IMR-90 (cell line): ENCODE results near the gene PRSS53. TPM values are rescaled to one million over a fixed set of nuclear protein-coding genes. Genes with fewer than 3 reads are reported as not detected.

Experiments
- ATAC-seq: fragments of 200-7000 bp; cut with Tn5 transposase; 2 replicates; pipeline ENCODE4 v1.9.1; 2020; ENCODE audit warnings: low read depth, mild to moderate bottlenecking, moderate library complexity
- BruUV-seq: library from RNA; stranded (reverse); fragments of 400-500 nt; replicated peaks from 2 replicates; lab custom pipeline; 2021; lab: Mats Ljungman, UMichigan
- CTCF ChIA-PET: fragments of 300-600 bp; formaldehyde crosslinking; extraction: SDS; loops from one replicate; lab custom pipeline; 2021; ENCODE audit warnings: antibody characterized with exemption; lab: Yijun Ruan, JAX
- POLR2A ChIA-PET: fragments of 300-600 bp; sonication (Branson Sonifier 250); formaldehyde crosslinking; loops from one replicate; lab custom pipeline; 2022; ENCODE audit warnings: antibody characterized with exemption; ENCODE audit not compliant: unreplicated experiment; lab: Charles Lee
- DNase-seq: peaks from one replicate; pipeline ENCODE4 v3.0.0; 2013
- H2AFZ ChIP-seq: replicated peaks from 2 replicates; pipeline ENCODE3; 2013; ENCODE audit warnings: low read length, mild to moderate bottlenecking; ENCODE audit not compliant: poor library complexity
- H2AK5ac ChIP-seq: 2 replicates; pipeline ENCODE4 v1.6.1; 2013; ENCODE audit warnings: low read depth, low read length, inconsistent platforms
- H2AK9ac ChIP-seq: replicated peaks from 2 replicates; pipeline ENCODE3; 2013; ENCODE audit warnings: mild to moderate bottlenecking, low read depth, low read length, moderate library complexity; ENCODE audit not compliant: poor library complexity
- H2BK120ac ChIP-seq: 2 replicates; pipeline ENCODE4 v1.6.1; 2013; ENCODE audit warnings: low read depth, low read length, inconsistent platforms
- H2BK15ac ChIP-seq: 3 replicates; pipeline ENCODE4 v1.6.1; 2013; ENCODE audit warnings: low read depth, low read length, inconsistent platforms
- H2BK20ac ChIP-seq: 2 replicates; pipeline ENCODE4 v1.6.1; 2013; ENCODE audit warnings: low read depth, mild to moderate bottlenecking, inconsistent platforms, low read length, moderate library complexity
- H2BK5ac ChIP-seq: 2 replicates; pipeline ENCODE4 v1.6.1; 2013; ENCODE audit warnings: mild to moderate bottlenecking, low read depth, low read length, inconsistent platforms; ENCODE audit not compliant: poor library complexity, severe bottlenecking
- H3K14ac ChIP-seq: replicated peaks from 2 replicates; pipeline ENCODE4 v1.6.1; 2013; ENCODE audit warnings: low read depth, low read length, inconsistent platforms
- H3K18ac ChIP-seq: 2 replicates; pipeline ENCODE4 v1.6.1; 2013; ENCODE audit warnings: low read depth, low read length, control low read depth
- H3K23ac ChIP-seq: 2 replicates; pipeline ENCODE4 v1.6.1; 2013; ENCODE audit warnings: low read depth, low read length, inconsistent platforms
- H3K27ac ChIP-seq: 2 replicates; pipeline ENCODE4 v1.5.1; 2013; ENCODE audit warnings: mild to moderate bottlenecking, control low read depth, low read length; ENCODE audit not compliant: insufficient read depth
- H3K27me3 ChIP-seq: 2 replicates; pipeline ENCODE4 v1.6.1; 2013; ENCODE audit warnings: low read length; ENCODE audit not compliant: control insufficient read depth, insufficient read depth
- H3K36me3 ChIP-seq: 2 replicates; pipeline ENCODE4 v1.6.1; 2013; ENCODE audit warnings: low read length, mixed read lengths; ENCODE audit not compliant: control insufficient read depth, insufficient read depth
- H3K4ac ChIP-seq: 2 replicates; pipeline ENCODE4 v1.6.1; 2013; ENCODE audit warnings: low read depth, low read length, inconsistent platforms
- H3K4me1 ChIP-seq: 2 replicates; pipeline ENCODE4 v1.6.1; 2013; ENCODE audit warnings: low read length, mixed read lengths; ENCODE audit not compliant: control insufficient read depth, insufficient read depth
- H3K4me2 ChIP-seq: 2 replicates; pipeline ENCODE4 v1.6.1; 2013; ENCODE audit warnings: low read depth, mild to moderate bottlenecking, control low read depth, low read length, moderate library complexity
- H3K4me3 ChIP-seq: 2 replicates; pipeline ENCODE4 v1.5.1; 2013; ENCODE audit warnings: low read depth, mild to moderate bottlenecking, control low read depth, low read length, moderate library complexity; ENCODE audit not compliant: insufficient read depth
- H3K56ac ChIP-seq: 2 replicates; pipeline ENCODE4 v1.6.1; 2013; ENCODE audit warnings: low read length, inconsistent platforms; ENCODE audit not compliant: insufficient read depth; ENCODE audit errors: extremely low read depth
- H3K79me1 ChIP-seq, 2 experiments: 2 replicates each; pipeline ENCODE4 v1.6.1; 2013; ENCODE audit warnings: low read length in 2 of 2, inconsistent platforms in 1 of 2, low read depth in 1 of 2
- H3K9ac ChIP-seq: 2 replicates; pipeline ENCODE4 v1.6.1; 2013; ENCODE audit warnings: low read depth, low read length, control low read depth
- H3K9me1 ChIP-seq: 2 replicates; pipeline ENCODE4 v1.6.1; 2013; ENCODE audit warnings: low read length, inconsistent platforms; ENCODE audit not compliant: insufficient read depth
- H3K9me3 ChIP-seq: 2 replicates; pipeline ENCODE4 v1.6.1; 2013; ENCODE audit warnings: low read length; ENCODE audit not compliant: control insufficient read depth, insufficient read depth
- H4K20me1 ChIP-seq: 2 replicates; pipeline ENCODE4 v1.6.1; 2013; ENCODE audit warnings: low read length, inconsistent platforms; ENCODE audit not compliant: insufficient read depth
- H4K5ac ChIP-seq: 2 replicates; pipeline ENCODE4 v1.6.1; 2013; ENCODE audit warnings: mild to moderate bottlenecking, low read depth, low read length, control low read depth
- H4K8ac ChIP-seq, 2 experiments: 2 replicates each; pipeline ENCODE4 v1.6.1; 2013; ENCODE audit warnings: low read depth in 2 of 2, low read length in 2 of 2, control low read depth in 1 of 2, inconsistent platforms in 1 of 2
- H4K91ac ChIP-seq: 2 replicates; pipeline ENCODE4 v1.6.1; 2013; ENCODE audit warnings: low read depth, low read length, inconsistent platforms; ENCODE audit not compliant: insufficient read depth
- BHLHE40 ChIP-seq: fragments of 150-350 bp; IDR thresholded peaks from 2 replicates; pipeline ENCODE4 v1.6.1; 2016; ENCODE audit warnings: mild to moderate bottlenecking, low read depth, low read length
- CHD1 ChIP-seq: IDR thresholded peaks from 2 replicates; pipeline ENCODE4 v1.6.1; 2012; ENCODE audit warnings: low read depth, low read length, improper control_type of control experiment
- NFE2L2 ChIP-seq: fragments of 150-350 bp; IDR thresholded peaks from 2 replicates; pipeline ENCODE4 v1.6.1; 2016; ENCODE audit warnings: low read depth, mild to moderate bottlenecking, low read length
- RAD21 ChIP-seq: IDR thresholded peaks from 2 replicates; pipeline ENCODE4 v1.6.1; 2012; ENCODE audit warnings: low read length, improper control_type of control experiment
- RFX5 ChIP-seq: IDR thresholded peaks from 2 replicates; pipeline ENCODE4 v1.8.0; 2012; ENCODE audit warnings: low read depth, mild to moderate bottlenecking, low read length, moderate library complexity
- SMC3 ChIP-seq: fragments of 150-350 bp; IDR thresholded peaks from 2 replicates; pipeline ENCODE4 v1.6.1; 2016; ENCODE audit warnings: low read depth, mild to moderate bottlenecking, antibody characterized with exemption, low read length, moderate library complexity
- WGBS, 2 experiments: methylation state at CpG; one replicate each; pipeline versions ENCODE4 v1.1.5 to v1.1.7; 2013; ENCODE audit warnings: missing lambda C conversion rate in 2 of 2; ENCODE audit not compliant: insufficient read length in 1 of 2; ENCODE audit errors: extremely low coverage in 2 of 2; 5-methylcytosine and 5-hydroxymethylcytosine counted together
- dilution Hi-C: fragments of 300-500 bp; cut with HindIII; formaldehyde crosslinking; loops from one replicate; pipeline ENCODE4 v1.14.3; 2018; ENCODE audit warnings: low sequenced_read_pairs; ENCODE audit not compliant: unreplicated experiment
- in situ Hi-C: fragments of 300-500 bp; cut with MboI; formaldehyde crosslinking; loops from 3 replicates; pipeline ENCODE4 v1.14.3; 2019; ENCODE audit warnings: low sequenced_read_pairs, inconsistent platforms, mixed read lengths
- intact Hi-C: fragments of 100-400 bp; cut with micrococcal nuclease; formaldehyde crosslinking; loops from 2 replicates; pipeline ENCODE4 v1.10.0; 2022
- polyA plus RNA-seq, 3 experiments: library from polyadenylated mRNA; depleted of rRNA; stranded (reverse); fragments of >200 nt; gene quantifications; 2 replicates each; pipeline ENCODE4 v1.2.3, GENCODE V29; 2012; ENCODE audit warnings: low replicate concordance in 1 of 3
- total RNA-seq: library from RNA; depleted of rRNA; stranded (reverse); fragments of >200 nt; gene quantifications from 2 replicates; pipeline ENCODE4 v1.2.3, GENCODE V29; 2012
- TF ChIP-seq, protein P1 (sequence below): conservative IDR thresholded peaks from 2 replicates; pipeline ENCODE4 v1.5.1; 2012; ENCODE audit warnings: mild to moderate bottlenecking, low read depth, low read length, improper control_type of control experiment

The PRSS53 gene
- total and polyA plus RNA-seq, 2 of the 4 experiments (the other 2 are of a cell fraction) = 0.72 to 5.9 TPM

DNA sequence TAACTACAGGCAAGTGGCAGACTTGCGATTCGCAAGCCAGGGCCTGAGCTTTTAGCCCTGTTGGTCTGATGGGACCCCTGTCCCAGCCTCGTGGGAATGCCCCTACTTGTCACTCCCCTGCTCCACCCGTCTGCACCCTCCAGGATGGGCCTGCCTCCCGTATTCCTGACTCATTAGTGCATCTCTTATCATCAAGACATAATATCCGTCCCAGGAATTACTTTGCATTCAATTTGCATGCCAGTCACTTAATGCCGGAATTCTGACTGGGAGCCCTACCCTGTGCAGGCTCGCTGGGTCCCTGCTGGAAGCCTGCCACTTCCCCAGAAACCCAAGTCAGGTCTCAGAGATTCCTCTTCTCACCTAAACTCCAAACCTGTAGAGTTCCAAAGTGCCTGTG, 3.3 kb downstream of the PRSS53 start (continued):
- TF ChIP-seq SMC3 = no peak
- TF ChIP-seq RAD21 = no peak

- no peak overlapping the region for H3K27ac ChIP-seq
- ChIA-PET CTCF (interaction anchor here (0.6 kb wide), 1 partner anchor 57 kb away, joined by 3 read pairs; no protein-coding TSS in a partner anchor), POLR2A (interaction anchor here (0.6 kb wide), 1 partner anchor 90 kb away, joined by 4 read pairs; no protein-coding TSS in a partner anchor)
- no peak overlapping the region for H3K23ac ChIP-seq
- dilution Hi-C loops (no loop called here), in situ Hi-C loops (loop anchor here (10.0 kb wide), 1 partner anchor 100 kb away; the partner anchor contains the start of gene HSD3B7), intact Hi-C loops (no loop called here)
- no peak overlapping the region for H2BK5ac ChIP-seq
- H3K56ac ChIP-seq = no peak overlapping the region
- no peak overlapping the region for H4K8ac ChIP-seq
- H3K9me3 ChIP-seq = no peaks in the 10 kb centered on the region
- H2AFZ ChIP-seq = no peak overlapping the region
- H3K4me1 ChIP-seq = no peaks in the 10 kb centered on the region
- no peak overlapping the region for H2AK9ac ChIP-seq
- no peak overlapping the region for H2BK120ac ChIP-seq
- peaks cover 21% of the 10 kb centered on the region for H4K20me1 ChIP-seq
- H3K14ac ChIP-seq = no peak overlapping the region
- H2BK20ac ChIP-seq = no peak overlapping the region
- no peak overlapping the region for H3K4ac ChIP-seq
- WGBS, 2 experiments = 92% methylated on average over 5 of the region's 16 CpGs; no CpG with 5 or more reads in 1 of the 2 experiments
- no peak overlapping the region for H3K9ac ChIP-seq
- no peak for TF ChIP-seq BHLHE40
- TF ChIP-seq NFE2L2 = no peak
- TF ChIP-seq, protein P1, sequence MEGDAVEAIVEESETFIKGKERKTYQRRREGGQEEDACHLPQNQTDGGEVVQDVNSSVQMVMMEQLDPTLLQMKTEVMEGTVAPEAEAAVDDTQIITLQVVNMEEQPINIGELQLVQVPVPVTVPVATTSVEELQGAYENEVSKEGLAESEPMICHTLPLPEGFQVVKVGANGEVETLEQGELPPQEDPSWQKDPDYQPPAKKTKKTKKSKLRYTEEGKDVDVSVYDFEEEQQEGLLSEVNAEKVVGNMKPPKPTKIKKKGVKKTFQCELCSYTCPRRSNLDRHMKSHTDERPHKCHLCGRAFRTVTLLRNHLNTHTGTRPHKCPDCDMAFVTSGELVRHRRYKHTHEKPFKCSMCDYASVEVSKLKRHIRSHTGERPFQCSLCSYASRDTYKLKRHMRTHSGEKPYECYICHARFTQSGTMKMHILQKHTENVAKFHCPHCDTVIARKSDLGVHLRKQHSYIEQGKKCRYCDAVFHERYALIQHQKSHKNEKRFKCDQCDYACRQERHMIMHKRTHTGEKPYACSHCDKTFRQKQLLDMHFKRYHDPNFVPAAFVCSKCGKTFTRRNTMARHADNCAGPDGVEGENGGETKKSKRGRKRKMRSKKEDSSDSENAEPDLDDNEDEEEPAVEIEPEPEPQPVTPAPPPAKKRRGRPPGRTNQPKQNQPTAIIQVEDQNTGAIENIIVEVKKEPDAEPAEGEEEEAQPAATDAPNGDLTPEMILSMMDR = no peak
- TF ChIP-seq RFX5 = no peak
- no peak for TF ChIP-seq CHD1
- no peak for TF ChIP-seq RAD21
- no peak for TF ChIP-seq SMC3
- peaks cover 66% of the 10 kb centered on the region for H3K36me3 ChIP-seq
- H3K27me3 ChIP-seq = no peaks in the 10 kb centered on the region
- no peak overlapping the region for H2AK5ac ChIP-seq
- H2BK15ac ChIP-seq = no peak overlapping the region
- peaks cover 9 to 48% of the 10 kb centered on the region in 2 experiments for H3K79me1 ChIP-seq
- peak; percentile 31 for ATAC-seq
- no peak overlapping the region for H4K5ac ChIP-seq
- no TSS peak for BruUV-seq
- DNase-seq = no peak
- H3K4me3 ChIP-seq = no peak overlapping the region
- no peak overlapping the region for H4K91ac ChIP-seq
- no peak overlapping the region for H3K18ac ChIP-seq
- no peak overlapping the region for H3K4me2 ChIP-seq
- H3K9me1 ChIP-seq = peaks cover 3% of the 10 kb centered on the region; the same call in 1 of the 2 replicates
Observed at GRCh38 chr16:31084584-31085302, 4.0 kb downstream of the PRSS53 start.
